HG03457 (cell line): Measurements from ENCODE around the gene CCDC192.
"Not testable (repeated sequence)": the region's sequence is repeated elsewhere in the genome, so short reads cannot be mapped to it uniquely, and the experiment has no call there.

ENCODE experiments used
- ATAC-seq: cut with Tn5 transposase; IDR thresholded peaks from one replicate; pipeline ENCODE4 v1.9.1; 2021; ENCODE audit warnings: moderate number of reproducible peaks; ENCODE audit not compliant: unreplicated experiment

The CCDC192 gene, protein sequence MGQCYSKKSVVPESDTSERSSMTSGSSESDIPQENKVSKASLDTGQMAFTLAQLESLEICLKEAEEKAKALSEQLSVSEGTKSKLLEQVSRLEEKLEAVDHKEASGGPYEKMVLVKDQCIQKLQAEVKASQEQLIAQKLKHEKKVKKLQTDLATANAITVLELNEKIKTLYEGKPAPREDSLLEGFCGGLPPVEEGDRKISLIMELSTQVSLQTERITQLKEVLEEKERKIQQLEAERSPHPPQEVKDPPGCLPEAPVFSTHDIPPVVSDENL

DNA sequence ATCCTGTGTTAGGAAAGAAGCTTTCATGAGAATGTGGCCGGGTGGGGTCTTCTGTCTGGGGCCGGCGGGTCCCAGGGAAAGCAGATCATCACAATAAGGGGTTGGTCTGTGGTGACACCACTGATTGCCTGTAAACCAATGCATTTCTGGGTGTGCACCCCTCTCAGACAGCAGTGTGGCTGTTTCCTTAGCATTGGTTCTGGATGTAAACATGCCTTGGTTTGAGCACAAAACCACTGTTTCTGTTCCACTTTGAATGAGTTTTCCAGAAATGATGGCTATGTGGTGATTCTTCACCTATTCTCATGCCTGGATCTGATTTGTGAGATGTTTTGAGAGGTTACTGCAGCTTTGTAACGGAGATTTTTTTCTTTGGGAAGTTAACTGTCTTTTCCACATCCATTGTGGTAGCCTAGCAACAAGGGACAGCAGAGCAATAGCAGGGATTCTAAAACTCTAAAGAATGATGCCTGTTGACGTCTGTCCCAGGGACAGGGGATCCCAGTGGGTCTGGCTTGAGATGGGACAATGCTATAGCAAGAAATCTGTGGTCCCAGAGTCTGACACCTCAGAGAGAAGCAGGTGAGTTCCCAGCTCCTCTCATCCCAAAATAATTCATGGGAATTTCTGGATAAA, at the start of gene CCDC192:
TSS of gene CCDC192 (plus strand) at position 466 of the 636 bp plus-strand sequence. CDS start at position 521, 55 bp downstream.
- ATAC-seq: no peak

DNA sequence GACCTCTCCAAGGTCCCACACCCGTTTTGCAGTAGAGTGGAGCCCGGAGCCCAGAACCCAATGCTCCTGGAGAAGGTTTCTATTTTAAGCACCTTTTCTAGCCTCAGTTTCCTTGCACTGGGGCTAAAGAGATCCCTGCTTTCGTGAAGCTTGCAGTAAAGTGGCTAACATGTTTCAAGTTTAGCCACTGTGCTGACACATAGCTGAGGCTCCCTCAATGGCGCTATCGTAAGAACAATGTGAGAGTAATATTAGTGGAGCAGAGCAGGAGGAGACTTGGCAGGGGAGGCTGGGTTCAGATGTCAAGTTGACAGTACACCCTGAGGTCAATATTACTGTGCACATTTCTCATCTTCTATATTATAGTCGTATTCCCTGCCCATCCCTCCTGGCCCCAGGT, 46.4 kb upstream of the CCDC192 start:
- ATAC-seq: no peak

DNA sequence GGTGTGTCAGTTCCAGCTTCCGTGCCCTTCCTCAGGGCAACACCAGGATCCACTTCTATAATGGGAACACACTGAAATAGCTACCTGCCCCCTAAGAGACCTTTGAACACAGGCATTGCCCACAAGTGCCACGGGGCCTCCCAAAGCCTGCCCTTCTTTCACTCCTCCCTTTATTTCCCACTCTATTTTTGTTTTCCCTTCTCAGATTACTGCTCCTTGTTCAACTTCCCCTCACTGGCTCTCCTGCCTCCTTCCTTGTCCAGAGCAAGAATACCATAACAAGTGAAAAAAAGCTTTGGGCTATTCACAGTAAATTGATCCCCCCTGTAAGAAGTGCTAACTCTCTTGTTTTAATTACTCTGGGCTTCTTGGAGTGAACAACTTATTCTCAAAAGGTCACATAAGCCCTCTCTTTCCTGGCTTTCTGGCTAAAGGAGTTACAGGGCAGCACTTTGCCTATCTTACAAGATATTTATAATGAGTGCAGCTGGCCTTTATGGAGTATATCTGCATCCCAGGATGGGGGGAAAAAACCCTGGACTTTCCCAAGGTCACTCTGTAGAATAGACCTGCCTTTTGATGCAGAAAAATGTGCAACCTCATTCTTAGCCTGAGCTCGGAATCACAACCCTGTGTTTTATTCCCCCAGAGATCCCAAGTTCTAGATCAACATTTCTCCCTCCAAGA, 43.0 kb upstream of the CCDC192 start:
- ATAC-seq: no peak

DNA sequence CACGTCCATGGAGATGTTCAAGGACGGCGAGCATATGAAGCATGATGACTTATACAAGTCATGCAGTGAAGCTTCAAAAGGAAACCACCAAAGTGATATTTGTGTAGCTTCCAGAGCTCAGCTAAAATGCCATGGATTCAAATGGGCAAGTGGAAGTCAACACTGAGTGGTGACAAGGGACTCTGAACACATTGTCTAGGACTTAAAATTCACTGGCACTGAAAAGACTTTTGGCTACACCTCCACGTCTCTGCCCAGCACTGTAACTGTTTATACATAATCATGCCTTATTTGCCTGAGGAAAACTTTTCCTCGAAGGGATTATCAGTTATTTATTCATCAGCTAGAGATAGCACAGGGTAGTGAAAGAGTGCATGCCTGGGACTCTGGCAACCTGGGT, 39.1 kb upstream of the CCDC192 start:
- no peak for ATAC-seq

DNA sequence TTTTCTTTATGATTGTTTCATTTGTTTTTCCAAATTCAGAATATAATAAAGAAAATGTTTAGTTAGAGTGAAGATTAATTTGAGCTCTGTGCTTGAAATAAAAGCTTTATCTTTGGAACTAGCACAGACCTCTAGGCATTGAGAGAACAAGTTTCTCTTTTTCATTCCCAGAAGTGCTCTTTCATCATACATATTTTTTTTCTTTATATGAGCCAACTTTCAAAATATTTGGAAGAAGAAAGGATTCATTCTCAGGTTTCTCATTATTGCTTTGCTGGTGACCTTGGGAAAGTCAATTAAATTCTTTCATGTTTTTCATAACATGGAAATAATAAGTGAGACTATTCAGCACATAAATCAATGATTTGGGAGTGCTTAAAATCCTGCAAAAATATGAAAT, 37.5 kb upstream of the CCDC192 start:
- ATAC-seq: no peak

DNA sequence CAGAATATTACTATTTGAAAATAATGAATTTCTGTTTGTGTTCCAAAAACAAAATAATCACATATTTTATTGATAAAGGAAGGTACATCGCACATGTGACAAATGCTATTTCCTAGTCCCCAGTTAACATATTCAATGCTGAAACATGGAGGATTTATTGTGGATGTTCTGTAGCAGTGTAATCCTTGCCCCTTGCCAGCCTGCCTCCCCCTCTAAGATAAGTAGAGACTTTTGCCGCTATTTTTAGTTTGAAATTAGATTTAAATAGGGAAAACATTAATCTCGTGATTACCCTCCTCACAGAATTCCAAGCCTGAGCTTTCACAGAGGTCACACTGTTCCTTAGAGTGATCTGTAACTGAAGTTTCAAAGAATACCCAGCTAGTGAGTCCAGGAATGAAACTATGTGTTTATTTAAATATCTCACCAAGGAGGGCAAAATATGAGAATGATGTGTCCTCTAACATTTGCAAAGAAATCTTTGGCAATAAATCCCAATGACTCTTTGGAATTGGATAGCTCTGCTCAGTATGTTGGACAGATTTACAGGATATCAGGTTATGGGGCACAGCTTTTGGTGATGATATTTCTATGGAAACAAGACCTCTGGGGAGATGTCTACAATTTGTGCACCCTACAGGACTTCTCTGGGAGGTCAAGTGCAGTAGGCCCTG, 37.0 kb upstream of the CCDC192 start:
- ATAC-seq: no peak

DNA sequence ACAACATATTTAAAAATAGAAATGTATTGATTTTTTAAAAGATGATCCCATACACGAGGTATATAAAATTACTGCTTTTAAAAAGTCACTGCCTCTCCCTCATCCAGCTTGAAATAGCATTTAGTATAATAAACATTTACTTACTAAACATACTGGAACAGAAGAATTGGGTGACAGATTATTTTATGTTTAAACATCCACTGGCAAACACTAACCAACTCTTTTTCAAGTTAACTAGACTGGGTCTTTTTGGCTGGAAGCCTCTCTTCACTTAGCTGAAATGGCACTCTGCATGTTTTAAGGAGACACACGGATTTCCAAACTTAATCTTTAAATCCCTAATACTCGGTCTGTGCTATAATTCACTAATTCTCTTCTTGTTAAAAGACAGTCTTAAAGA, 35.3 kb upstream of the CCDC192 start:
- no peak for ATAC-seq

DNA sequence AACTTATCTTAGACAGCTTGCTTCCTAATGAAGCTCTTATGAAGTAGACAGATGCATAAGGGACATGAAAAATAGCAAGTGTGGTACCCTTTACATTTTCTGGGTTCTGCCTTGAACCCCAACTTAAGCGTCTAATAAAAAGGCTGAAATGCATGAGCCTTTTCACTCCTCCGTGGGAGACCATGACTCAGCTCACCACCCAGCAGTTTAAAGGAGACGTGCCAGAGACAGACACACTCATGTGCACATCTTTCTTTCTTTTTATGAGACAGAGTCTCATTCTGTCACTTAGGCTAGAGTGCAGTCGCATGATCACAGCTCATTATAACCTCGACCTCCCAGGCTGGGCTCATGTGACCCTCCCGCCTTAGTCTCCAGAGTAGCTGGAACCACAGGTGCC, 32.0 kb upstream of the CCDC192 start:
- no peak for ATAC-seq

DNA sequence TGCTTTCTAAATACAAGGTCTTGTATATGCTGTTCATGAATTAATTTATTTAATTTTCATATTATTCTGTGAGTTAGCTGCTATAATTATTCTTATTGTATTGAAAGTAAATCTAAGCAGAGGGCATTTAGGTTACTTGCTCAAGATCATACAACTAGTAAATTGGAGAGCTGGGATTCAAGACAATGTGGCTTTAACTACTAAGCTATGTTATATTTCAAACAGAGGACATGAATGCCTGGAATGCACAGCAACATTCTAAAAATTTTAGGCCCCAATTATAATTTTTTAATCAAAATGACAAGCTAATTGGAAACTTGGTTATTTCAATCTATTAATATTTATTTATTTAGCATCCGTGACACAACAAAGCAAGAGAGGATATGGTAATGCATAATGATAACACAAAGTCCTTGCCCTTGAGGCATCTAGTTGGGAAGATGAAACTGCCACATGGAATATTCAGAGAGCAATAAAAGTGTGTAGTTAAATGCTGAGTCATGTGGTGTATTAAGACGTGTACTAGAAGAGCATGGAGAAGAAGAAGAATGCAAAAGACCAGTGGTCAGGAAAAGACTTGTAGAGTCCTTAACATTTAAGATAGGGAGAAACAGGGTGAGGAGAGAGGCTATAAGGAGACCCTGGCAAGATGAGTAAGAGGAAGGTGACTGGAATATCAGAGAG, 29.9 kb upstream of the CCDC192 start:
- ATAC-seq: no peak

DNA sequence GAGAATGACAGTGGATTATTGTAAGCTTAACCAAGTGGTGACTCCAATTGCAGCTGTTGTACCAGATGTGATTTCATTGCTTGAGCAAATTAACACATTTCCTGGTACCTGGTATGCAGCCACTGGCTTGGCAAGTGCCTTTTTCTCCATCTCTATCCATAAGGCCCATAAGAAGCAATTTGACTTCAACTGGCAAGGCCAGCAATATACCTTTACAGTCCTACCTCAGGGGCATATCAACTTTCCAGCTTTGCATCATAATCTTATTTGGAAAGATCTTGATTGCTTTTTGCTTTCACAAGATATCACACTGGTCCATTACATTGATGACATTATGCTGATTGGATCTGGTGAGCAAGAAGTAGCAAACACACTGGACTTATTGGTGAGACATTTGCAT, 26.2 kb upstream of the CCDC192 start:
- not testable (repeated sequence) for ATAC-seq

DNA sequence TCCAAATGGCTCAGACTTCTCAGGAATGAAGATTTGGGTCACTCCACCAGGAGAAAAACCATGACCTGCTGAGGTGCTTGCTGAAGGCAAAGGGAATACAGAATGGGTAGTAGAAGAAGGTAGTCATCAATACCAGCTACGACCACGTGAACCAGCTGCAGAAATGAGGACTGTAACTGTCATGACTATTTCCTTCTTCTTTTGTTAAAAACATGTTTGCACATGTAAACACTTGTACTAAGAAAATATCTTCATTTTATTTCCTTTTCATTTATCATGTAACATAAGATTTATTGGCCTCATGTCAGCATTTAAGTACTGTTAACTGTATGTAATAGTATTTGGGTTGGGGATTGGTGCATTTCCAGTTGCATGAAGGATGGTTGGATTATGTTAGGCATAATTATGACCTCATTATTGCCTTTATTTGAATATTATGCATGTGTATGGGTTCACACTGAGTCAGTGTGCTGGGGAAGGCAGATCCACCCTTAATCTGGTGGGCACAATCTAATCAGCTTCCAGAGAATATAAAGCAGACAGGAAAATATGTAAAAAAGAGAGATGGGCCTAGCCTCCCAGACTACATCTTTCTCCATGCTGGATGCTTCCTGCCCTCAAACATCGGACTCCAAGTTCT, 23.4 kb upstream of the CCDC192 start:
- not testable (repeated sequence) for ATAC-seq

DNA sequence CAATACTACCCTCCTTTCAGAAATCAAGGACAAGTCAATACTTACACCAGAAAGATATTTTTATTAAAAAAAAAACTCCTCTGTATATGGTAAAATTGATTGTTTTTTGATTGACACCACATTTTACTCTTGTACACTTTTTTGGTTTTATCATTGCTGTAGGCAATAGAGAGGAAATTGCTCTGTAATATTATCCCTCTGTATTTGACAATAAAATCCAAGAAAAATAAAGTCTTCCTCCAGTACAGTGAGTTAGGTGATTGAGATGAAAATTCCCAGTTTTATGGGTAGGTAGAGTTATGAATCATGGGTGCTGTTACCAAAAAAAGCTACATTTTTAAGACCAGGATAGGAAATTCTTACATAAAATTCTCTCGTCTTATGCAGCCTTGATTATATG, 22.6 kb upstream of the CCDC192 start:
- no peak for ATAC-seq

DNA sequence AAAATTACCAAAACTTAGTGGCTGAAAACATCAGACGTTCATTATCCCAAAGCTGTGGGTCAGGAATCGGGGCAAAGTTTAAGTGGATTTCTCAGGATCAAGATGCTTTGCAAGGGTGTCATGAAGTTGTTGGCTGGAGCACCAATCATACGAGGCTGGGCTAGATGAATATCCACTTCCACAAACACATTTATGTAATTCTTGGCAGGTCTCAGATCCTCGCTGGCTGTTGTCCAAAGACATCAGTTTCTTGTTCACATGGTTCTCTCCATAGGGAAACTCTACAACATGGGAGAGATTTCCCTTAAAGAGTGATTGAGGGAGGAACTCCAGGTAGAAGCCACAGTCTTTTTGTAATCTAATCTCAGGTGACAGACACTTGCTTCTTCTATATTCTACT, 20.2 kb upstream of the CCDC192 start:
- ATAC-seq: no peak

DNA sequence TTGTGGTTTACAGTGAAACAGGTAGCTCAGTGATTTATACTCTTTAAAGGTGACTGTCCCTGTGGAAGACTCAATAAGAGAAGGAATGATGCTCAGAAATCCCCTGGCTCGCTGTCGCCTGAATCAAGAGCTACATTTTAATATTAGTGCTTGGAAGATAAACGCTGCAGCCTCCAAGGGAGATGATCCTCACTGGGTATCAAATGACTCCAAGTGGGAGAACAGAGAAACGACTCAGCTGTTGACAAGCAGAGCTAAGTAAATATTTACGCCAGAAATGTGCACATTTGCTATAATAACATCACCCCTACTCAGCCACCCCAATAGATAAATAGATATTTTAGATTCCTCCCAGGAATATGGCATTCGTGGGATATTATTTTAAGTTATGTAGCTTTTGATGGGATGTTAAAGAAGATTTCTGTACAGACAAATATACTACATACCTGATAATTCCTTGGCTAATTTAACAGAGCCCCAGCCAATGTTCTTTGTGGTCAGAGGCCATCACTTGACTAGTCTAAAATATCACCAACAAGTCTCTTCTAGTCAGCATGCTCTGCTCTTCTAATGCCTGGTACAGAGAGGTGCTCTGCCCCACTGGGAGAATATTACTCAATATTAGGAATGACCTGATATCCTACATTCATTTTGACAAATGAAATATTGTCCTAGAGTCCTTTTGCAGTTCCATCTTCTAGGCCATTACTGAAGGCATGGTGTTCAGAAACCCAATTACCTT, 18.3 kb upstream of the CCDC192 start:
- no peak for ATAC-seq

DNA sequence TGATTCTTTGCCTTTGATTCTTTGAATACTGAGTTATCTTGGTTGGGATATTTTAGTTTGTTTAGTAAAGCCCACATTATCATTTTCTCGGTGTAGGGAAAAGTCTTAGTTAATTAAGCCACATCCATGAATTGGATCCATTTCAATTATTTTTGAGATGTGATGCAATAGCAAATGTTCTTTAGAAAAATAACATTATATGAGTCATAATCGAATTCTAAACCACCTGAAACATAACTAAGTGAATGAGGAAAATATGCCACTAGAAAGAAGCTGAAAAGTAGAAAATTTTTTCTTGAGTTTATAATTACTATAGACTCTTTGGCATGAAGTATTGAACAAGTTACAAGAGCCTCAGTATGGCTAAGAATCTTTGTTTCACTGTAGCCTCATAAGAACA, 17.5 kb upstream of the CCDC192 start:
- no peak for ATAC-seq

DNA sequence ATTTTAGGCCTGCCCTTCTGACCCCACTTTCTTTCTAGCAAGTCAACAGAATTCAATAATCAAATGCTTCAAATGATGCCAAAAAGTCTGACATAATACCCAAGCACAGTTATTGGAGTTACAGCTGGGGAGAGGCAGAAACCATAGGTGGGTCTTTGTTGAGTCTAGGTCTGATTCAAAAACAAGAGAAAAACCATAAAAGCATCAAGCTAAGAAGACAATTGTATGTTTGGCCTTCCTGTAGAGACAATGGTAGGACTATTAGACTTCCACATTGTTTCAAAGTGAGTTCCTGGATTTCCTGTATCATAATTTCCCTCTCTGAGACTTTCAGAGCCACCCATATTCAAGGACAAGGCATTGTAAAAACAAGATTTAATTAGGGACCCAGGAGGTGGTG, 16.8 kb upstream of the CCDC192 start:
- ATAC-seq: no peak

DNA sequence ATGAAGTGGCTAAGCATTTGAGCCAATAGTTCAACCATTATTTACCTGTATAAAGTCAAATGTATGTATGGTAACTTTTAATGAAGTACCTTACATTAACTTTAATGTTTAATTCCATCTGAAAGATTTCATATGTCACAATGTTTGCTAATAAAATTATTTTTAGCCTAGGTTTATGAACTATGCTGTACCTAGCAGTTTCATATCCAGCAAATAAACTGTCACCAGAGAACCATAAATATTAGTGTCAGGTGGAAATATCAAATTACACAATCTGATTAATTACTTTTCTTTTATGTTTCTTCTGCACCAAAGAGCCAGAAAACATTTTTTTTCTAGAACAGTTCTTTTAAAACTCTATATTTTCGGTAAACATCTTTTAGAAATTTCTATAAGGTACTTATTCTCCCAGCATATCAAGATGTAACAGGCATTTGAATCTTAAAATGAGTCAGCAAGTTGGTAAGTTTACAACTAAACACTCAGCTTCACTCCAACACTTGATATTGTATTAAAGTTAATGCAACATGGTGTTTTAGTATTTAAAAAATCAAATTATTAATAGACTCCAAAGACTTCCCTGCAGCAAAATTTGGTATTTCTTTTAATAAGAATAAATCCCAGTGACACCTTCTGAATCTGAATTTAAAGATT, 8.5 kb upstream of the CCDC192 start:
- ATAC-seq: no peak

DNA sequence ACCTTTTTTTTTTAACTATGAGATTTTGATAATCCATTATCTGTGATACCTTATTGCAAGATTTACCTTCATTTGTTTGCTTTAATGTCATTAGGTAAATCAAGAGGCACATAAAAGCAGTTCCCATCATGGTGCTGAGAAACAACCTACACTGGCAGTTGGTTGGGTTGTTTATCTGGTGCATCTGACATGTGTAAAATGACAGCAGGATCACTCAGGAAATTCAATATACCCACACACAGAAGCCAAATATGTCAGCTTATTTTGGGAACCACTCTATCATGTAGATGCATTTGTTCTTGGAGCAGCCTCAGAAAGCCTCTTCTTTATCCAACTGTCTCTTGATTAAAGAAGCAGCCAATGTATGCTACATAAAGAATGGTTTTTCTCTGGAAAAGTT, 7.8 kb upstream of the CCDC192 start:
- ATAC-seq: no peak

DNA sequence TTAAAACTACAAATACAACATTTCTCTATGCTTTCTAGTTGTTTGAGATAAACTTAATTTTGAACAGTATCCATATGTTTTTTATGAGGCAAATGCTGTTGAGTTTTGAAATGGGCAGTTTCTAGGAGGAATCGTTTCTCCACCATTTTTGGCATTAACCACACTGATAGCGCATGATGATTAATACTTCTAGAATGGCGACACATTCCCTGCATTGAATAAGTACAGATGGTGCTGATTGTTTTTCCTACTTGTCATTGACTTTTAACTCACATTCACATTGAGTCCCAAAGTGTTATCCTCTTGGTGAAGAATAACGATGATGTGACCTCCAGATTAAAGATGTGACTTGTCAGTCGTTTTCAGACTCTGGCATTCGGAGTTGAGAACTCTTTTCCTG, 6.5 kb upstream of the CCDC192 start:
- no peak for ATAC-seq
